GM12878 (cell line): ENCODE measurements around the gene RNASEH2A. TPM values are rescaled to one million over a fixed set of nuclear protein-coding genes. Genes with fewer than 3 reads are reported as not detected.

Experiments used
- BACH1 ChIP-seq: fragments of 450-650 bp; IDR thresholded peaks from 2 replicates; pipeline ENCODE4 v1.6.1; 2017; ENCODE audit warnings: mild to moderate bottlenecking, borderline replicate concordance
- BHLHE40 ChIP-seq, 2 experiments: fragments of 450-650 bp in 1 of 2; IDR thresholded peaks; 2 replicates each; pipeline ENCODE4 v1.6.1; 2011 to 2017; ENCODE audit warnings: low read depth in 2 of 2, borderline replicate concordance in 1 of 2, improper control_type of control experiment in 1 of 2, low read length in 1 of 2, mild to moderate bottlenecking in 1 of 2
- CBFB ChIP-seq: IDR thresholded peaks from 2 replicates; pipeline ENCODE4 v1.6.1; 2016; ENCODE audit warnings: antibody characterized with exemption, low read depth
- CBX5 ChIP-seq: sonication (generic); IDR thresholded peaks from 2 replicates; pipeline ENCODE4 v1.6.1; 2016; ENCODE audit warnings: low read depth, moderate library complexity, mild to moderate bottlenecking, inconsistent platforms
- CHD1 ChIP-seq: IDR thresholded peaks from 2 replicates; pipeline ENCODE4 v1.6.1; 2012; ENCODE audit warnings: low read depth, low read length, improper control_type of control experiment
- CHD4 ChIP-seq: fragments of 200-600 bp; sonication (generic); IDR thresholded peaks from 2 replicates; pipeline ENCODE4 v1.6.1; 2016; ENCODE audit warnings: mild to moderate bottlenecking
- FOXK2 ChIP-seq: fragments of 450-650 bp; IDR thresholded peaks from 2 replicates; pipeline ENCODE4 v1.6.1; 2017; ENCODE audit warnings: mild to moderate bottlenecking, moderate library complexity
- FOXM1 ChIP-seq: IDR thresholded peaks from 2 replicates; pipeline ENCODE4 v1.6.1; 2012; ENCODE audit warnings: low read depth, mild to moderate bottlenecking, inconsistent platforms, low read length, moderate library complexity
- GABPA ChIP-seq: IDR thresholded peaks from 2 replicates; pipeline ENCODE4 v1.6.1; 2014; ENCODE audit warnings: antibody characterized with exemption, low read depth, mild to moderate bottlenecking, inconsistent platforms
- JUNB ChIP-seq: IDR thresholded peaks from 2 replicates; pipeline ENCODE4 v1.6.1; 2016; ENCODE audit warnings: antibody characterized with exemption, mild to moderate bottlenecking
- MXI1 ChIP-seq: fragments of 150-350 bp; IDR thresholded peaks from 2 replicates; pipeline ENCODE4 v1.6.1; 2011; ENCODE audit warnings: low read depth, mild to moderate bottlenecking, inconsistent platforms, low read length, improper control_type of control experiment
- NFYA ChIP-seq: IDR thresholded peaks from 2 replicates; pipeline ENCODE4 v1.6.1; 2011; ENCODE audit warnings: low read depth, mild to moderate bottlenecking, low read length, improper control_type of control experiment, borderline replicate concordance
- NFYB ChIP-seq: IDR thresholded peaks from 2 replicates; pipeline ENCODE4 v1.6.1; 2011; ENCODE audit warnings: low read depth, mild to moderate bottlenecking, low read length, improper control_type of control experiment, moderate library complexity; ENCODE audit not compliant: insufficient read depth
- NR2C1 ChIP-seq: fragments of 450-650 bp; IDR thresholded peaks from 2 replicates; pipeline ENCODE4 v1.6.1; 2017; ENCODE audit warnings: antibody characterized with exemption, mild to moderate bottlenecking, moderate library complexity
- RAD51 ChIP-seq: fragments of 450-650 bp; IDR thresholded peaks from 2 replicates; pipeline ENCODE4 v1.6.1; 2016; ENCODE audit warnings: moderate library complexity, mild to moderate bottlenecking, inconsistent platforms
- SIN3A ChIP-seq: IDR thresholded peaks from 2 replicates; pipeline ENCODE4 v1.6.1; 2012; ENCODE audit warnings: low read depth, low read length, improper control_type of control experiment
- SRF ChIP-seq, 2 experiments: IDR thresholded peaks; 2 replicates each; pipeline ENCODE4 v1.6.1; 2011; ENCODE audit warnings: low read depth in 2 of 2, low read length in 2 of 2, mild to moderate bottlenecking in 1 of 2, moderate library complexity in 1 of 2
- SUPT20H ChIP-seq: IDR thresholded peaks from 2 replicates; pipeline ENCODE4 v1.6.1; 2011; ENCODE audit warnings: low read depth, mild to moderate bottlenecking, low read length, moderate library complexity, borderline replicate concordance; ENCODE audit not compliant: control insufficient read depth
- SUZ12 ChIP-seq: fragments of 200-600 bp; sonication (generic); IDR thresholded peaks from one replicate; pipeline ENCODE4 v1.6.1; 2018; ENCODE audit warnings: antibody characterized with exemption, mild to moderate bottlenecking; ENCODE audit not compliant: unreplicated experiment
- ZNF384 ChIP-seq: IDR thresholded peaks from 2 replicates; pipeline ENCODE4 v1.6.1; 2012; ENCODE audit warnings: low read depth, mild to moderate bottlenecking, low read length, improper control_type of control experiment, borderline replicate concordance
- polyA plus RNA-seq, 11 experiments: library from polyadenylated mRNA; depleted of rRNA in 4 of 11; unstranded in 6 of 11; stranded (reverse) in 5 of 11; fragments of >200 nt; fragmentation: Nextera tagmentation in 4 of 11; fragmentation: Illumina TruSeq in 1 of 11; extraction: Ambion mirVana in 4 of 11; extraction: Trizol in 1 of 11; gene quantifications; 1 replicate in 1 of 11; 2 replicates in 10 of 11; pipeline versions ENCODE4 v1.2.1 to v1.2.3, GENCODE V29; 2011 to 2016; ENCODE audit warnings: inconsistent platforms in 2 of 11, missing spikeins in 2 of 11, low read depth in 1 of 11
- total RNA-seq, 4 experiments: library from RNA; depleted of rRNA in 3 of 4; stranded (reverse); fragments of >200 nt in 3 of 4; fragmentation: Illumina TruSeq in 1 of 4; extraction: Trizol in 1 of 4; gene quantifications; 2 replicates each; pipeline versions ENCODE4 v1.2.1 to v1.2.3, GENCODE V29; 2013 to 2021
- TF ChIP-seq, protein P1 (sequence below): IDR thresholded peaks from 2 replicates; pipeline ENCODE4 v1.6.1; 2012; ENCODE audit warnings: low read depth, low read length, improper control_type of control experiment
- TF ChIP-seq, protein P2 (sequence below): fragments of 450-650 bp; formaldehyde crosslinking; IDR thresholded peaks from 2 replicates; pipeline ENCODE4 v1.4.0; 2022; ENCODE audit warnings: mild to moderate bottlenecking, moderate library complexity
- TF ChIP-seq, protein P3 (sequence below): fragments of 450-650 bp; IDR thresholded peaks from 2 replicates; pipeline ENCODE4 v1.6.1; 2017; ENCODE audit warnings: mild to moderate bottlenecking, moderate library complexity

RNASEH2A gene
- total and polyA plus RNA-seq, 10 of the 15 experiments (the other 5 are each of a cell fraction or from before 2014, with no cell fraction given), result 17.4 to 103 (median 40.4) TPM

DNA sequence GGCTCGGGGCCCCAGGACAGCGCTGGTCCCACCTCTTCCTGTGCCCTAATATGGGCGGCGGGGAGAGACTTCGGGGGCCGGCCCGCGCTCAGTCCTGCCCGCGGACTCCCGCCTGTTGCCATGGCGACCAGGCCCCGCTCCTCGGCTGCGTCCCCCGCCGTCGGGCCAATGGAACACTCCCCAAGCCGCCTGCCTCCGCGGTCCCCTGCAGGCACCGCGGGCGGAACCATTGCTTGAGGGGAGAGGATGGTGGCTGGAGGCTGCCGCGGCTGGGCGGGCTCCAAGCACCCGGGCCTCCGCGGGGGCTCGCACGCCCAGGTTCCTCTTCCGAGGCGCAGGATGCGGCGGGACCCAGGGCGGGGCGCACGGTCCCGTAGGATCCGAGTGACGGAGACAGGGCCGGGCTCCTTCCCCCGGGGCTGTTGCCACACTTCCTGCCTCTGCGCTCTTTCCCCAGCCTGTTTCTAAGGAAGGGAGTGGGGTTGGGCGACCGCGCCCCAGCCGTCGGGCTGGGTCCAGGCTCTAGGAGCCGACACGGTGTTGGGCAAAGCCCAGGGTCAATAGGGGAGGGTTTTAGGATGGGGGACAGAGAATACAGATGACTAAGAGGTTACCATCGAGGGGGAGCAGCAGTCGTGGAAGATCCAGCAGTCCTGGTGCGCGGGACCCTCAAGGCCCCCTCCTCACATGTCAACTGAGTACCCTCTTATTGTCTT, 16.3 kb upstream of the RNASEH2A start (continued):
- TF ChIP-seq, protein P1, sequence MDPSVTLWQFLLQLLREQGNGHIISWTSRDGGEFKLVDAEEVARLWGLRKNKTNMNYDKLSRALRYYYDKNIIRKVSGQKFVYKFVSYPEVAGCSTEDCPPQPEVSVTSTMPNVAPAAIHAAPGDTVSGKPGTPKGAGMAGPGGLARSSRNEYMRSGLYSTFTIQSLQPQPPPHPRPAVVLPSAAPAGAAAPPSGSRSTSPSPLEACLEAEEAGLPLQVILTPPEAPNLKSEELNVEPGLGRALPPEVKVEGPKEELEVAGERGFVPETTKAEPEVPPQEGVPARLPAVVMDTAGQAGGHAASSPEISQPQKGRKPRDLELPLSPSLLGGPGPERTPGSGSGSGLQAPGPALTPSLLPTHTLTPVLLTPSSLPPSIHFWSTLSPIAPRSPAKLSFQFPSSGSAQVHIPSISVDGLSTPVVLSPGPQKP, result peak; percentile 100
- TF ChIP-seq, protein P2, sequence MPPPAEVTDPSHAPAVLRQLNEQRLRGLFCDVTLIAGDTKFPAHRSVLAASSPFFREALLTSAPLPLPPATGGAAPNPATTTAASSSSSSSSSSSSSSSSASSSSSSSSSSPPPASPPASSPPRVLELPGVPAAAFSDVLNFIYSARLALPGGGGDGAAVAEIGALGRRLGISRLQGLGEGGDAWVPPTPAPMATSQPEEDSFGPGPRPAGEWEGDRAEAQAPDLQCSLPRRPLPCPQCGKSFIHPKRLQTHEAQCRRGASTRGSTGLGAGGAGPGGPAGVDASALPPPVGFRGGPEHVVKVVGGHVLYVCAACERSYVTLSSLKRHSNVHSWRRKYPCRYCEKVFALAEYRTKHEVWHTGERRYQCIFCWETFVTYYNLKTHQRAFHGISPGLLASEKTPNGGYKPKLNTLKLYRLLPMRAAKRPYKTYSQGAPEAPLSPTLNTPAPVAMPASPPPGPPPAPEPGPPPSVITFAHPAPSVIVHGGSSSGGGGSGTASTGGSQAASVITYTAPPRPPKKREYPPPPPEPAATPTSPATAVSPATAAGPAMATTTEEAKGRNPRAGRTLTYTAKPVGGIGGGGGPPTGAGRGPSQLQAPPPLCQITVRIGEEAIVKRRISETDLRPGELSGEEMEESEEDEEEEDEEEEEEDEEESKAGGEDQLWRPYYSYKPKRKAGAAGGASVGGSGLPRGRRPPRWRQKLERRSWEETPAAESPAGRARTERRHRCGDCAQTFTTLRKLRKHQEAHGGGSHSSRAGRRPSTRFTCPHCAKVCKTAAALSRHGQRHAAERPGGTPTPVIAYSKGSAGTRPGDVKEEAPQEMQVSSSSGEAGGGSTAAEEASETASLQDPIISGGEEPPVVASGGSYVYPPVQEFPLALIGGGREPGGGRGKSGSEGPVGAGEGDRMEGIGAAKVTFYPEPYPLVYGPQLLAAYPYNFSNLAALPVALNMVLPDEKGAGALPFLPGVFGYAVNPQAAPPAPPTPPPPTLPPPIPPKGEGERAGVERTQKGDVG (CRISPR knock-in tag), result no peak
- TF ChIP-seq FOXM1 (no peak), SRF (IDR thresholded peaks at IDR 0.05; ENCODE audit: low read depth in 2 of 2, low read length in 2 of 2) (peak; percentile 99 to 100), BHLHE40 (IDR thresholded peaks at IDR 0.05; ENCODE audit: borderline replicate concordance in 1 of 2, low read depth in 2 of 2, low read length in 1 of 2) (peak; percentile 97 to 98), CHD1 (peak; percentile 99), NFYB (no peak), ZNF384 (0 out of 2 replicates have a peak, but pooled peaks have one; percentile 18), RAD51 (no peak), BACH1 (peak; percentile 52; the same call in 1 of the 2 replicates), JUNB (no peak), NR2C1 (peak; percentile 36; the same call in 1 of the 2 replicates), SUZ12 (no peak), GABPA (no peak), SIN3A (peak; percentile 87), CBFB (peak; percentile 52; the same call in 1 of the 2 replicates), CHD4 (no peak), NFYA (no peak), SUPT20H (no peak), FOXK2 (peak; percentile 97), CBX5 (no peak), MXI1 (peak; percentile 96)
- TF ChIP-seq, protein P3, sequence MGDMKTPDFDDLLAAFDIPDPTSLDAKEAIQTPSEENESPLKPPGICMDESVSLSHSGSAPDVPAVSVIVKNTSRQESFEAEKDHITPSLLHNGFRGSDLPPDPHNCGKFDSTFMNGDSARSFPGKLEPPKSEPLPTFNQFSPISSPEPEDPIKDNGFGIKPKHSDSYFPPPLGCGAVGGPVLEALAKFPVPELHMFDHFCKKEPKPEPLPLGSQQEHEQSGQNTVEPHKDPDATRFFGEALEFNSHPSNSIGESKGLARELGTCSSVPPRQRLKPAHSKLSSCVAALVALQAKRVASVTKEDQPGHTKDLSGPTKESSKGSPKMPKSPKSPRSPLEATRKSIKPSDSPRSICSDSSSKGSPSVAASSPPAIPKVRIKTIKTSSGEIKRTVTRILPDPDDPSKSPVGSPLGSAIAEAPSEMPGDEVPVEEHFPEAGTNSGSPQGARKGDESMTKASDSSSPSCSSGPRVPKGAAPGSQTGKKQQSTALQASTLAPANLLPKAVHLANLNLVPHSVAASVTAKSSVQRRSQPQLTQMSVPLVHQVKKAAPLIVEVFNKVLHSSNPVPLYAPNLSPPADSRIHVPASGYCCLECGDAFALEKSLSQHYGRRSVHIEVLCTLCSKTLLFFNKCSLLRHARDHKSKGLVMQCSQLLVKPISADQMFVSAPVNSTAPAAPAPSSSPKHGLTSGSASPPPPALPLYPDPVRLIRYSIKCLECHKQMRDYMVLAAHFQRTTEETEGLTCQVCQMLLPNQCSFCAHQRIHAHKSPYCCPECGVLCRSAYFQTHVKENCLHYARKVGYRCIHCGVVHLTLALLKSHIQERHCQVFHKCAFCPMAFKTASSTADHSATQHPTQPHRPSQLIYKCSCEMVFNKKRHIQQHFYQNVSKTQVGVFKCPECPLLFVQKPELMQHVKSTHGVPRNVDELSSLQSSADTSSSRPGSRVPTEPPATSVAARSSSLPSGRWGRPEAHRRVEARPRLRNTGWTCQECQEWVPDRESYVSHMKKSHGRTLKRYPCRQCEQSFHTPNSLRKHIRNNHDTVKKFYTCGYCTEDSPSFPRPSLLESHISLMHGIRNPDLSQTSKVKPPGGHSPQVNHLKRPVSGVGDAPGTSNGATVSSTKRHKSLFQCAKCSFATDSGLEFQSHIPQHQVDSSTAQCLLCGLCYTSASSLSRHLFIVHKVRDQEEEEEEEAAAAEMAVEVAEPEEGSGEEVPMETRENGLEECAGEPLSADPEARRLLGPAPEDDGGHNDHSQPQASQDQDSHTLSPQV, result 0 out of 2 replicates have a peak, but pooled peaks have one; percentile 37
